Activated T-helper 1 cell treated with Interleukin-2 at 50 U/mL for 16 hours (primary cell): ENCODE data around the gene PICK1.

Source experiments
- DNase-seq: peaks from one replicate; pipeline ENCODE4 v3.0.0-alpha.2; 2020; ENCODE audit warnings: low read depth

Gene PICK1

GRCh38 chr22:38049812-38050619, 7.2 kb upstream of the PICK1 start:
- no peak for DNase-seq

DNA sequence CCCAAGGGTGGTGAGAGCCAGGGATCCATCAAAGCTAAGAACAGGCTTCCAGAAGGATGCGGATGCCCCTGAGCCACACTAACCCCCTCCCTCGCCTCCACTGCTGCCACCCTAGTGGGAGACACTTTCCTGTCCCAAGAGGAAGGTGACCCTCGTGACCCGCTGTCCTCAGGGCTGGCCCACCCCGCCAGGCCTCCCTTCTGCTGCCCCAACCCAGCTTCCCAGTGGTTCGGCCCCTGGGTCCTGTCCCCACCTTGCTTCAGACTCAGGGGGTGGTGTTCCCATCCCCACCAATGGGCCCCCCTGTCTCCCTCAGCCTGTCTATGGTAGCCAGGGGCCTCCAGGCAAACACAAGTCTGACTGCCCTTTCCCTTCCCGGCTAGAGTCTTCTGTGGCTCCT, 6.5 kb upstream of the PICK1 start:
- no peak for DNase-seq

GRCh38 chr22:38051261-38051660, 5.9 kb upstream of the PICK1 start:
- no peak for DNase-seq

- DNase-seq: peak; percentile 56
These were observed 5.0 kb upstream of the PICK1 start for GRCh38 chr22:38051900-38052862.

DNA sequence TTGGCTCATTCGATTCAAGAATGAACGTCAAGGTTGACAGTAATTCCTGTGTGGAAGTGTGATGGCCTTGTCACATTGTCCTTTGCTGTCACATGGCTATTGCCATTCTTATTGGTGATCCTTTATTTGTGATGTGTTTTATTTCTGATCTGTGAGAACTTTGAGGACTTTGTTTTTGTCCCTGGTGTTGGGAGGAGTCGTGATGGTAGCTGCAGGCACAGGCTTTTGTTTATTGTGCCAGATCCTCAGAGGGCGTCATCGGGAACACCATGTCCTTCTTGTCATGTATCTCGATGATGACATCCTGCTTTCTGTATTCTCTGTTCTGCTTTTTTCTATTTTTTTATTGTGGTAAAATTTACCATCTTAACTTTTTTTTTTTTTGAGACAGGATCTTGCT, 5.6 kb downstream of the PICK1 start:
- no peak for DNase-seq

DNA sequence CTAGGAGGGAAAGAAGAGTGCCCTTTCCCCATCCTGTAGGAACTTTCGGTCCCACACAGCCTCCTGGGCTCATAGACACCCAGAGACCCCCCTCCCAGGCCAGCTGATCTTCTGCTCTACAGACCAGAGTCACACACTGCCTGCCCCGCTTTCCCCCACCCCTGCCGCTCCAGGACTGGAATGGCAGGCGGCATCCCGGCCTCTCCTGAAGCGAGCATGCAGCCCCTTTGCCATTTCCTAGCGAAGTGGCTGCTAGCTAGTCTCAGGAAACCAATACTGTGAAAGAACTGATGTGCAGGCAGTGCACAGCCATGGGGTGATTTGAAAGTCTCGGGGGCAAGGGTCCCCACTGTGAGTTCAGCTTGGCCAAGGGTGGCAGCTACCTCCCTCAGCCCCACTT, 8.3 kb downstream of the PICK1 start:
- no peak for DNase-seq

- DNase-seq: no peak
These were observed 9.3 kb downstream of the PICK1 start for GRCh38 chr22:38066381-38067027.

DNA sequence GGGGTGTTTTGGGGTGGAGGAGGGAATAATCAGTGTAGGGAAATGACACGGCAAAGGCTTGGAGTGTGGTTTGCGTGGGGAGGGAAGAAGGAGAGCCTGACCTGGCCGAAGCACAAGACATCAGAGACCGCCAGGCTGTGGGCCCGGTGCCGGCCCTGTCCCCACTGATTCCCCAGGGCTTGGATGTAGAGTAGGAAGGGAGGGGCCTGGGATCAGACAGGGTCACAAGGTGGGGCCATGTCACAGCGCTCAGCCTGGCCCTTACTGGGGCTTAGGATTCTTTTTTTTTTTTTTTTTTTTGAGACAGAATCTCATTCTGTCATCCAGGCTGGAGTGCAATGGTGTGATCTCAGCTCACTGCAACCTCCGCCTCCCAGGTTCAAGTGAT, 9.8 kb downstream of the PICK1 start:
- no peak for DNase-seq

GRCh38 chr22:38067761-38068360, 10.7 kb downstream of the PICK1 start:
- DNase-seq: no peak

- no peak for DNase-seq
These were observed 11.6 kb downstream of the PICK1 start for GRCh38 chr22:38068641-38069371.

GRCh38 chr22:38069372-38070249, 12.4 kb downstream of the PICK1 start:
- no peak for DNase-seq

DNA sequence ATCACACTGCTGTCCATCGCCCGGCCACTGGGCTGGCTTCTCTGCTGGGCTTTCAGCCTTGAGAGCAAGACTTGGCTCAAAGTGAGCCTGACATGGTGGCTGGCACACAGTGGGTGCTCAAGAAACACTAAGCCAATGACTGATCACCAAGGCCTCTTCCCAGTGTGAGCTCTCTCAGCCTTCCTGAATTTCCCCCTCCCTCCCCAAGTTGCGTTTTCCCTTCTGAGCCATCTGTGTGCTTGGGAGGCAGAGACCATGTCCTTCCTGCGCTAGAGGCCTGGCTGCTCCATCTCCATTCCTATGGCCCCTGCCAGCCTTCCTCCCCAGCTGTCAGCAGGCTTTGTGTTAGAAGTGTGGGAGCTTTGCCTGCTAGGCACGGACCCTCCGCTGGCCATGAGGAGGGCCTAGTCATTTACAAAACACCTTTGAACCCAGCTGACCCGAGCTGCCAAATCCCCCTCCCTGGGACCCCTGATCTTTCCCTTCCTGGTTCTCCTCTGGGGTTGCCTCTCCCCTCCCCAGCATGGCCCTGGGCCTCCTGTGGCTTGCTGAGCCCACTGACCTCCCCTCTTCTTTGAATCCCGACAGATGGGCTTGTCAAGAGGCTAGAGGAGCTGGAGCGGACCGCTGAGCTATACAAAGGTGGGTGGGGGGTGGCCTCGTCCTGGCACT, 13.2 kb downstream of the PICK1 start:
- no peak for DNase-seq

- no peak for DNase-seq
These were observed 14.5 kb downstream of the PICK1 start for GRCh38 chr22:38071421-38072321.

DNA sequence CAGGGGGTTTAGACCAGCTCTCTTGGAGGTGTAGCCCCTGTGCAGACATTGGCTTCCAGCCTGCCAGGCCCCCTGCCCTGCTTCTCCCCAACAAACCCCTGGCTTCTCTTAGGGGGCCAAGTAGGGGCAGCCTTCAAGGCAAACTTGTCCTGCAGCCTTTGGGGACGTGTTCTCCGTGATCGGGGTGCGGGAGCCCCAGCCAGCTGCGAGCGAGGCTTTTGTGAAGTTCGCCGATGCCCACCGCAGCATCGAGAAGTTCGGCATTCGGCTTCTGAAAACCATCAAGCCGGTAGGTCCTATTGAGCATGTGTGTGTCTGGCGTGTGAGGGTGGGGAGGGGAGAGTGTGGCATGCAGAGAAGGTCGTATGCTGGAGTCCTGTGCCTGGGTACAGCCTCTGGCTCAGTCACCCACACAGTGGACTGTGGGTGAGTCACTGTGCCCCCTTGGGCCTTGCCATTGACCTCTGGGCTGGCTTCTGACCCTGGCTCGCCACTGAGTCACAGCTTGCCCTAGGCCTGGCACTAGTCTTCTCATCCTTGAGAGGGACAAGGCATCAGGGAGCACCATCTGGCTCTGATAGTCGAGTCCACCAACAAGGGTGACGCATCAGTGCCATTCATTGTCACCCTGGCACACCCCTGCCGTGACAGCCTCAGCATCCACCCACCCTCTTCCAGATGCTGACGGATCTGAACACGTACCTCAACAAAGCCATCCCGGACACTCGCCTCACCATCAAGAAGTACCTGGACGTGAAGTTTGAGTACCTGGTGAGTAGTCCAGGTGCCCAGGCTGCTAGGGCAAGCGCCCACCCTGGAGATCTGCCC, 15.3 kb downstream of the PICK1 start:
- no peak for DNase-seq

DNA sequence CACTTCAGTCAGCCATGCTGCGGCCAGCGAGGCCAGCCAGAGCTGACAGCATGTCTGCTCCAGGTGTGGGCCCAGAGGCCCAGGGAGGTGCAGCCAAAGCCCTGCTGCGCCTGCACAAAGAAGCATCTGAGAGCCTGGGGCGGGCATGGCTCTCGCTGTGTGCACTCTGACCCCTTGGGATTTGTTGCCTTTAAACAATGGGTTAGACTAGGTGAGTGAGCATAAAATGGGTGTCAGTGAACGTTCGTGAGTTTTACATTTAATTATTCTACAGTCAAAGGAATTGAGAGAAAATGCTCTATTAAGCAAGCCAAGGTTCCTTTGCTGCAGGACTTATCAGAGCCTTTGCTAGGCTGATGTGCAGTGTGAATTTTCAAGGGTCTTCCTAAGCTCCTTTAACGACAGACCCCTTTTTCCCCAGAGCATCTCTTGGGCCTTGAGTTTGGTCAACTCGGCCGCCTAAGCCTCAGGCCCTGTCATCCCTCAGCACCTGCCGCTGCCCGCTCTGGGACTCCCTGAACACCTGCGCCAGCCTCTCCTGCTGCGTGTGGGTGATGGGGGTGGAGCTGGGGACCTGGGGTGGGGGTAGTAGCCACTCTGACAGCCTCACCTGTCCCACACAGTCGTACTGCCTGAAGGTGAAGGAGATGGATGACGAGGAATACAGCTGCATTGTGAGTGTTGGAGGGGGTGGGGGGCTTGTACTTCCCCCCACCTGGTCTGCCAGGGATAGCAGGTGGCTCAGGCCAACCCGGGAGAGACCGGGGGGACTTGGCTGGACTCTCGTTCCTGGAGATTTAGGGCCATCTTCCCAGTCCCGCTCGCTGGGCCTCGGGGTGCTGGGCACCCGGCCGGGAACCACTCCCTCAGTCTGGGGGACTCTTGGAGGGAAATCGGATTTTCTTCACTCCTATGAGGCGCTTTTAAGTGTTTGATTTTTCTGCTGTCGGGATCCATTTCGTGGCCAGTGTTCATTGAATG, 16.2 kb downstream of the PICK1 start:
- no peak for DNase-seq
